HG03571 (cell line): Measurements from ENCODE around the gene OR9G4.

ENCODE experiments used
- ATAC-seq: cut with Tn5 transposase; IDR thresholded peaks from one replicate; pipeline ENCODE4 v1.9.1; 2021; ENCODE audit not compliant: unreplicated experiment

Gene OR9G4

GRCh38 chr11:56748597-56748996 lies at the start of gene OR9G4:
Gene OR9G4, minus strand, starts transcription at chr11:56748697. Its CDS starts 4,931 bp downstream, at chr11:56743766.
- no peak for ATAC-seq

- no peak for ATAC-seq
Observed at GRCh38 chr11:56783448-56784041, 35.0 kb upstream of the OR9G4 start.

GRCh38 chr11:56782167-56782847 lies 33.8 kb upstream of the OR9G4 start:
- no peak for ATAC-seq

GRCh38 chr11:56776809-56777208 lies 28.3 kb upstream of the OR9G4 start:
- ATAC-seq = no peak

GRCh38 chr11:56764976-56765375 lies 16.5 kb upstream of the OR9G4 start:
- no peak for ATAC-seq

GRCh38 chr11:56751480-56751879 lies 3.0 kb upstream of the OR9G4 start:
- no peak for ATAC-seq

- no peak for ATAC-seq
Observed at GRCh38 chr11:56750190-56750589, 1.7 kb upstream of the OR9G4 start.

- no peak for ATAC-seq
Observed at GRCh38 chr11:56740886-56741285, 7.6 kb downstream of the OR9G4 start.

- no peak for ATAC-seq
Observed at GRCh38 chr11:56740107-56740506, 8.4 kb downstream of the OR9G4 start.

- ATAC-seq = no peak
Observed at GRCh38 chr11:56720513-56720912, 28.0 kb downstream of the OR9G4 start.

GRCh38 chr11:56716379-56716854 lies 32.1 kb downstream of the OR9G4 start:
- ATAC-seq = no peak

- no peak for ATAC-seq
Observed at GRCh38 chr11:56714206-56714605, 34.3 kb downstream of the OR9G4 start.

- ATAC-seq = no peak
Observed at GRCh38 chr11:56706486-56706885, 42.0 kb downstream of the OR9G4 start.

GRCh38 chr11:56705784-56706396 lies 42.6 kb downstream of the OR9G4 start:
- ATAC-seq = no peak

GRCh38 chr11:56700914-56701485 lies 47.5 kb downstream of the OR9G4 start:
- no peak for ATAC-seq

GRCh38 chr11:56700242-56700913 lies 48.1 kb downstream of the OR9G4 start:
- no peak for ATAC-seq

GRCh38 chr11:56698795-56699194 lies 49.7 kb downstream of the OR9G4 start, which contains the start of gene OR9G1:
Gene OR9G1, plus strand, starts transcription at chr11:56699095. Its CDS starts 1,293 bp downstream, at chr11:56700388.
- no peak for ATAC-seq

GRCh38 chr11:56693428-56693827 lies 55.1 kb downstream of the OR9G4 start:
- ATAC-seq = no peak
